ENCODE results near the gene RABGAP1. TPM values are rescaled to one million over a fixed set of nuclear protein-coding genes. Genes with fewer than 3 reads are reported as not detected.

The RABGAP1 gene
- total and polyA plus RNA-seq, 10 of the 15 experiments (the other 5 are each of a cell fraction or from before 2014, with no cell fraction given), result 2.6 to 31.6 (median 12.5) TPM

GRCh38 chr9:123073991-123074422 is 133.2 kb downstream of the RABGAP1 start:
- no TSS peak for BruUV-seq (replicated peaks)
- FAIRE-seq (no peak), DNase-seq (ENCODE audit: low read depth, low spot score) (no peak), ATAC-seq (no peak)
- Histone ChIP-seq H3K4me3 (no peak overlapping the region), H3K36me3 (ENCODE audit: control insufficient read depth in 2 of 2, insufficient read depth in 2 of 2, low read length in 1 of 2) (peaks cover 0 to 17% of the 10 kb centered on the region in 2 experiments; a peak in 3 of 4 replicates), H3K4me2 (ENCODE audit: control insufficient read depth, insufficient read depth) (no peak overlapping the region), H2AFZ (ENCODE audit: control insufficient read depth, low read depth, low read length) (no peak overlapping the region), H3K27ac (ENCODE audit: control insufficient read depth, insufficient read depth) (no peak overlapping the region), H3K9ac (ENCODE audit: control insufficient read depth, insufficient read depth, low read length) (no peak overlapping the region), H3K9me3 (replicated peaks; ENCODE audit: control insufficient read depth, insufficient read depth, low read length) (no peaks in the 10 kb centered on the region), H4K20me1 (ENCODE audit: control insufficient read depth, insufficient read depth) (no peaks in the 10 kb centered on the region), H3K79me2 (ENCODE audit: control insufficient read depth, insufficient read depth, low read length) (no peaks in the 10 kb centered on the region), H3K4me1 (ENCODE audit: control insufficient read depth, insufficient read depth, low read length) (peaks cover 5% of the 10 kb centered on the region; the same call in 1 of the 2 replicates), H3K27me3 (replicated peaks in 1 of 2; ENCODE audit: control insufficient read depth in 2 of 2, insufficient read depth in 2 of 2, low read length in 1 of 2) (no peaks in the 10 kb centered on the region)
- ChIA-PET SMC1A (ENCODE audit: uncharacterized antibody, unreplicated experiment) (interaction anchor here (1.0 to 3.9 kb wide), 4 partner anchors 18 to 275 kb away, joined by 3 to 22 read pairs (median 4); no protein-coding TSS in a partner anchor), CTCF (interaction anchor here (1.1 to 5.4 kb wide), 3 partner anchors 164 to 275 kb away, joined by 3 to 38 read pairs (median 3); no protein-coding TSS in a partner anchor), RAD21 (ENCODE audit: unreplicated experiment) (interaction anchor here (1.0 to 4.0 kb wide), 2 partner anchors 269 to 275 kb away, joined by 3 to 13 read pairs; no protein-coding TSS in a partner anchor), POLR2A (interaction anchor here (0.6 kb wide), 1 partner anchor 19 kb away, joined by 3 read pairs; no protein-coding TSS in a partner anchor)
- TF ChIP-seq CREM (IDR thresholded peaks at IDR 0.05; ENCODE audit: low read depth), result no peak
- no peak for TF ChIP-seq FOXM1 (IDR thresholded peaks at IDR 0.05; ENCODE audit: low read depth, low read length)
- no peak for TF ChIP-seq ZBTB33 (IDR thresholded peaks at IDR 0.05)
- TF ChIP-seq CEBPB (IDR thresholded peaks at IDR 0.05; ENCODE audit: borderline replicate concordance in 1 of 2, low read depth in 2 of 2, low read length in 2 of 2), result no peak
- TF ChIP-seq EGR1 (IDR thresholded peaks at IDR 0.05; ENCODE audit: borderline replicate concordance in 1 of 2, low read depth in 2 of 2, low read length in 2 of 2), result no peak
- TF ChIP-seq SIX5 (IDR thresholded peaks at IDR 0.05; ENCODE audit: low read depth, low read length, severe bottlenecking), result no peak
- TF ChIP-seq ZNF622 (IDR thresholded peaks at IDR 0.05), result no peak
- no peak for TF ChIP-seq WRNIP1 (IDR thresholded peaks at IDR 0.05; ENCODE audit: borderline replicate concordance, low read depth, low read length)
- no peak for TF ChIP-seq EED (IDR thresholded peaks at IDR 0.05; ENCODE audit: low read depth)
- in situ Hi-C loops (cut with MboI) (no loop called here), intact Hi-C loops (cut with micrococcal nuclease; ENCODE audit: unreplicated experiment) (no loop called here)
- WGBS (ENCODE audit: insufficient coverage, insufficient replicate concordance, low lambda C conversion rate, missing lambda C conversion rate), result 89% methylated on average over 1 of the region's 1 CpG
